Stimulated activated CD4-positive, alpha-beta T cell treated with anti-CD3 and anti-CD28 coated beads, Interleukin-12 subunit alpha, Interleukin-12 subunit beta, amount 100 ng/mL, for 4 hours (primary cell): ENCODE data around the gene BCO2.
"Not testable (repeated sequence)": the region's sequence is repeated elsewhere in the genome, so short reads cannot be mapped to it uniquely, and the experiment has no call there.

Experiments
- DNase-seq: peaks from one replicate; pipeline ENCODE4 v3.0.0-alpha.2; 2020

Gene BCO2

GRCh38 chr11:112167145-112167544 lies 8.2 kb upstream of the BCO2 start, which contains the start of gene TEX12:
Gene TEX12 (plus strand): TSS chr11:112167372. CDS start chr11:112169269, 1,897 bp downstream.
- no peak for DNase-seq

- DNase-seq, result no peak
These were observed 2.8 kb upstream of the BCO2 start for GRCh38 chr11:112172362-112172994.

GRCh38 chr11:112173152-112173551 lies 2.2 kb upstream of the BCO2 start:
- DNase-seq, result no peak

- no peak for DNase-seq
These were observed 264 bp downstream of the BCO2 start for GRCh38 chr11:112175599-112175952.

- no peak for DNase-seq
These were observed 765 bp downstream of the BCO2 start for GRCh38 chr11:112176077-112176476.

GRCh38 chr11:112177589-112177988 lies 2.3 kb downstream of the BCO2 start:
- DNase-seq, result no peak

GRCh38 chr11:112178428-112178827 lies 3.1 kb downstream of the BCO2 start:
- no peak for DNase-seq

- no peak for DNase-seq
These were observed 3.6 kb downstream of the BCO2 start for GRCh38 chr11:112178936-112179335.

- DNase-seq, result no peak
These were observed 4.3 kb downstream of the BCO2 start for GRCh38 chr11:112179601-112180000.

- DNase-seq, result no peak
These were observed 7.6 kb downstream of the BCO2 start for GRCh38 chr11:112182867-112183266.

GRCh38 chr11:112185883-112186282 lies 10.6 kb downstream of the BCO2 start:
- DNase-seq, result no peak

GRCh38 chr11:112186304-112186703 lies 11.0 kb downstream of the BCO2 start:
- DNase-seq, result no peak

GRCh38 chr11:112195113-112195512 lies 19.8 kb downstream of the BCO2 start:
- DNase-seq, result not testable (repeated sequence)

GRCh38 chr11:112195951-112196351 lies 20.6 kb downstream of the BCO2 start:
- DNase-seq, result no peak

- no peak for DNase-seq
These were observed 21.3 kb downstream of the BCO2 start for GRCh38 chr11:112196519-112197087.

GRCh38 chr11:112199101-112199500 lies 23.8 kb downstream of the BCO2 start:
- DNase-seq, result not testable (repeated sequence)

GRCh38 chr11:112200252-112200651 lies 24.9 kb downstream of the BCO2 start:
- no peak for DNase-seq

GRCh38 chr11:112206071-112206470 lies 30.8 kb downstream of the BCO2 start:
- no peak for DNase-seq

GRCh38 chr11:112210890-112211289 lies 35.6 kb downstream of the BCO2 start:
- no peak for DNase-seq

GRCh38 chr11:112211536-112211935 lies 36.2 kb downstream of the BCO2 start:
- DNase-seq, result no peak

GRCh38 chr11:112212290-112212689 lies 37.0 kb downstream of the BCO2 start:
- no peak for DNase-seq

- DNase-seq, result no peak
These were observed 37.4 kb downstream of the BCO2 start for GRCh38 chr11:112212710-112213109.

GRCh38 chr11:112213753-112214152 lies 38.4 kb downstream of the BCO2 start:
- no peak for DNase-seq

- no peak for DNase-seq
These were observed 40.3 kb downstream of the BCO2 start for GRCh38 chr11:112215621-112216020.

GRCh38 chr11:112216561-112217105 lies 41.3 kb downstream of the BCO2 start:
- no peak for DNase-seq
